ENCODE results near the gene MGLL. TPM values are rescaled to one million over a fixed set of nuclear protein-coding genes. Genes with fewer than 3 reads are reported as not detected.

Gene MGLL
- total and polyA plus RNA-seq, 2 experiments from 2014 or later: 58.7 to 184 TPM

DNA sequence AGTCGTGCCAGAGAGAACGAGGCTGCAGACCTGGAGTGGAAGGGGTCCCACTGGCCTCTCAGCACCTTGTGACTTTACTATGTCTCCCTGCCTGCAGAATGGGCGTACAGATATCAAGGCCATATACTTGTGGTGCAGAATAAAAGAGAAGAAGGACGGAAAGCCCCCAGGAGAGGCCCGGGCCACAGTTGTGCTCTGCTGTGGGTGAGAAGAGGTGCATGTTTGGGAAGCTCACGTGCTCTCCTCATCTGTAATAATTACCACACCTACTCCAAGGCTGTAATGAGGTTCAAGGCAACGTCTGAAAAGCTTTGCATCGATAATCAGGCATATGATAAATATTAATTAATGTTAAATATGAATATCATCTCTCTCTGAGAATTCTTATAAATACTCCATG lies 58.0 kb downstream of the MGLL start:
- Histone ChIP-seq H3K4me3 (no peak overlapping the region), H3K4me2 (ENCODE audit: unreplicated experiment) (peak overlapping the region; percentile 13), H3K79me2 (ENCODE audit: insufficient read depth) (peaks cover 48% of the 10 kb centered on the region), H2AFZ (no peak overlapping the region), H3F3A (ENCODE audit: insufficient read depth) (peaks cover 41% of the 10 kb centered on the region), H3K9me2 (ENCODE audit: insufficient read depth) (no peaks in the 10 kb centered on the region), H3K9ac (peak overlapping the region; percentile 25; the same call in 1 of the 2 replicates), H3K9me3 (ENCODE audit: low read depth) (no peaks in the 10 kb centered on the region), H3K27ac (peak overlapping the region; percentile 50), H4K20me1 (ENCODE audit: insufficient read depth) (no peaks in the 10 kb centered on the region), H3K4me1 (ENCODE audit: insufficient read depth) (peaks cover 34% of the 10 kb centered on the region), H3K36me3 (ENCODE audit: low read depth) (0 out of 2 replicates have a peak, but pooled peaks cover 5% of the 10 kb centered on the region), H3K27me3 (replicated peaks; ENCODE audit: insufficient read depth) (no peaks in the 10 kb centered on the region)
- no peak for TF ChIP-seq EZH2phosphoT487 (IDR thresholded peaks at IDR 0.05; ENCODE audit: insufficient read depth, low read depth)
- TF ChIP-seq EZH2 (IDR thresholded peaks at IDR 0.05; ENCODE audit: insufficient read depth, poor library complexity, severe bottlenecking): no peak
- WGBS, 2 experiments (ENCODE audit: low coverage in 1 of 2, low lambda C conversion rate in 2 of 2, missing lambda C conversion rate in 2 of 2): 97 to 99% methylated on average over 8 of the region's 8 CpGs
- in situ Hi-C loops (cut with MboI): no loop called here
- no peak for DNase-seq

DNA sequence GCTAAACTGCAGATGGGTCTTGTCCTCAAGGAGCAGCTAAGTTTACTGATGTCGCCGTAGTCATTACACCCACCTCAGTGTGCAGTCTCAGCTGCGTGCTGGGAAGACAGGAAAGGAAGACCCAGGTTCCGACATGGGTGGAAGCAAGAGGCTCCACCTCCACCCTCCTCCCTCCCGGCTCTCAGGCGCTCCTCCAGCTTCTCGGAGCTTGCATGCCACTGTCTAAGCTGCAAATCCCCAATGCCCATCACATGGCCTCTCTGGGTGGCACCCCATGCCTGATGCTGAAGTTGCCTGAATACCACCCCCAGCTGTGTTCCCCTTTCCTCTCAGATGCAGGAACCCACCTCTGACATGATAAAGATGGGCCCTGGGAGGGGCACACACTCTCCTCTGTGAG lies 58.5 kb downstream of the MGLL start:
- 96 to 99% methylated on average over 7 of the region's 7 CpGs for WGBS, 2 experiments (ENCODE audit: low coverage in 1 of 2, low lambda C conversion rate in 2 of 2, missing lambda C conversion rate in 2 of 2)
- in situ Hi-C loops (cut with MboI): no loop called here
- Histone ChIP-seq H3K9ac (no peak overlapping the region), H3K4me2 (ENCODE audit: unreplicated experiment) (no peak overlapping the region), H4K20me1 (ENCODE audit: insufficient read depth) (no peaks in the 10 kb centered on the region), H3K9me2 (ENCODE audit: insufficient read depth) (no peaks in the 10 kb centered on the region), H3K4me3 (no peak overlapping the region), H2AFZ (no peak overlapping the region), H3K9me3 (ENCODE audit: low read depth) (no peaks in the 10 kb centered on the region), H3K36me3 (ENCODE audit: low read depth) (0 out of 2 replicates have a peak, but pooled peaks cover 5% of the 10 kb centered on the region), H3K4me1 (ENCODE audit: insufficient read depth) (peaks cover 29% of the 10 kb centered on the region), H3K27me3 (replicated peaks; ENCODE audit: insufficient read depth) (no peaks in the 10 kb centered on the region), H3K79me2 (ENCODE audit: insufficient read depth) (peaks cover 52% of the 10 kb centered on the region), H3K27ac (no peak overlapping the region), H3F3A (ENCODE audit: insufficient read depth) (peaks cover 36% of the 10 kb centered on the region)
- no peak for DNase-seq
- TF ChIP-seq EZH2phosphoT487 (IDR thresholded peaks at IDR 0.05; ENCODE audit: insufficient read depth, low read depth) (no peak), EZH2 (IDR thresholded peaks at IDR 0.05; ENCODE audit: insufficient read depth, poor library complexity, severe bottlenecking) (no peak)

GRCh38 chr3:127763337-127763736 lies 59.0 kb downstream of the MGLL start:
- Histone ChIP-seq H3K79me2 (ENCODE audit: insufficient read depth) (peaks cover 52% of the 10 kb centered on the region), H3F3A (ENCODE audit: insufficient read depth) (peaks cover 33% of the 10 kb centered on the region), H3K27me3 (replicated peaks; ENCODE audit: insufficient read depth) (no peaks in the 10 kb centered on the region), H3K4me3 (no peak overlapping the region), H2AFZ (no peak overlapping the region), H3K27ac (no peak overlapping the region), H3K9me2 (ENCODE audit: insufficient read depth) (no peaks in the 10 kb centered on the region), H3K9ac (no peak overlapping the region), H3K9me3 (ENCODE audit: low read depth) (no peaks in the 10 kb centered on the region), H4K20me1 (ENCODE audit: insufficient read depth) (no peaks in the 10 kb centered on the region), H3K36me3 (ENCODE audit: low read depth) (0 out of 2 replicates have a peak, but pooled peaks cover 5% of the 10 kb centered on the region), H3K4me1 (ENCODE audit: insufficient read depth) (peaks cover 25% of the 10 kb centered on the region), H3K4me2 (ENCODE audit: unreplicated experiment) (no peak overlapping the region)
- in situ Hi-C loops (cut with MboI): no loop called here
- 96 to 98% methylated on average over 5 to 7 of the region's 8 CpGs for WGBS, 2 experiments (ENCODE audit: low coverage in 1 of 2, low lambda C conversion rate in 2 of 2, missing lambda C conversion rate in 2 of 2)
- no peak for TF ChIP-seq EZH2phosphoT487 (IDR thresholded peaks at IDR 0.05; ENCODE audit: insufficient read depth, low read depth)
- no peak for TF ChIP-seq EZH2 (IDR thresholded peaks at IDR 0.05; ENCODE audit: insufficient read depth, poor library complexity, severe bottlenecking)
- DNase-seq: no peak

DNA sequence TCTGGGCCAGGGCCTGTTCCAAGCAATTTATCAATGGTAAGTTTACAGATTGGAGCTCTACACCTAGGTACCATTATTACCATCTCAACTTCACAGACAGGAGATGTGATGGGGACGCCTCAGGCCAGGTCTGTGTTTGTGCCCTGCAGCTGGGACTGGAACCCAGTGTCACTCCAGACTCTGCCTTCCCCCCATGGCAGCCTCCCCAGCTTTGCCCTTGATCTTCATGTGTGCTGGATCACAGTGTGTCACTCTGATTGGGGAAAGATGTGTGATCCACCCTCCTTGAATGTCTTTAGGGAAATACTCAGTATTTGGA lies 59.6 kb downstream of the MGLL start:
- Histone ChIP-seq H3K4me2 (ENCODE audit: unreplicated experiment) (no peak overlapping the region), H3K27me3 (replicated peaks; ENCODE audit: insufficient read depth) (no peaks in the 10 kb centered on the region), H3K4me1 (ENCODE audit: insufficient read depth) (peaks cover 20% of the 10 kb centered on the region), H3K9me3 (ENCODE audit: low read depth) (no peaks in the 10 kb centered on the region), H3K79me2 (ENCODE audit: insufficient read depth) (peaks cover 52% of the 10 kb centered on the region), H3F3A (ENCODE audit: insufficient read depth) (peaks cover 28% of the 10 kb centered on the region), H3K9ac (no peak overlapping the region), H3K36me3 (ENCODE audit: low read depth) (0 out of 2 replicates have a peak, but pooled peaks cover 4% of the 10 kb centered on the region), H3K9me2 (ENCODE audit: insufficient read depth) (no peaks in the 10 kb centered on the region), H3K27ac (no peak overlapping the region), H4K20me1 (ENCODE audit: insufficient read depth) (no peaks in the 10 kb centered on the region), H3K4me3 (no peak overlapping the region), H2AFZ (no peak overlapping the region)
- 100% methylated on average over 1 of the region's 1 CpG for WGBS, 2 experiments (ENCODE audit: low coverage in 1 of 2, low lambda C conversion rate in 2 of 2, missing lambda C conversion rate in 2 of 2)
- in situ Hi-C loops (cut with MboI): no loop called here
- TF ChIP-seq EZH2phosphoT487 (IDR thresholded peaks at IDR 0.05; ENCODE audit: insufficient read depth, low read depth) (no peak), EZH2 (IDR thresholded peaks at IDR 0.05; ENCODE audit: insufficient read depth, poor library complexity, severe bottlenecking) (no peak)
- DNase-seq: no peak
